Measurements from ENCODE around the gene CPT1B. TPM values are rescaled to one million over a fixed set of nuclear protein-coding genes. Genes with fewer than 3 reads are reported as not detected.

The CPT1B gene
- total and polyA plus RNA-seq, 10 of the 15 experiments (the other 5 are each of a cell fraction or from before 2014, with no cell fraction given), result 3.5 to 54.0 (median 21.7) TPM

- intact Hi-C loops (cut with micrococcal nuclease; ENCODE audit: unreplicated experiment) (no loop called here), in situ Hi-C loops (cut with MboI) (loop anchor here (10.0 kb wide), 1 partner anchor 573 kb away; the partner anchor contains the start of gene PIM3)
- H3K9ac ChIP-seq (ENCODE audit: control insufficient read depth, insufficient read depth, low read length), result peak overlapping the region; percentile 64; the same call in 1 of the 2 replicates
- DNase-seq (ENCODE audit: low read depth, low spot score), result no peak
- peak overlapping the region; percentile 28; the same call in 1 of the 2 replicates for H3K4me3 ChIP-seq
- no peak overlapping the region for H2AFZ ChIP-seq (ENCODE audit: control insufficient read depth, low read depth, low read length)
- peaks cover 12% of the 10 kb centered on the region for H3K79me2 ChIP-seq (ENCODE audit: control insufficient read depth, insufficient read depth, low read length)
- SMC1A ChIA-PET (ENCODE audit: uncharacterized antibody, unreplicated experiment), result interaction anchor here (2.1 kb wide), 1 partner anchor 26 kb away, joined by 14 read pairs; the partner anchor contains the start of gene SYCE3
- no peak for FAIRE-seq
- H3K4me2 ChIP-seq (ENCODE audit: control insufficient read depth, insufficient read depth), result 0 out of 2 replicates have a peak overlapping the region, but pooled peaks have one; percentile 23
- WGBS (ENCODE audit: insufficient coverage, insufficient replicate concordance, low lambda C conversion rate, missing lambda C conversion rate), result 95% methylated on average over 13 of the region's 13 CpGs
- H3K4me1 ChIP-seq (ENCODE audit: control insufficient read depth, insufficient read depth, low read length), result peaks cover 68% of the 10 kb centered on the region
- no peaks in the 10 kb centered on the region for H4K20me1 ChIP-seq (ENCODE audit: control insufficient read depth, insufficient read depth)
- CTCF ChIA-PET, result interaction anchor here (2.0 to 2.5 kb wide), 2 partner anchors 12 to 83 kb away, joined by 7 to 12 read pairs; partner anchors contain the start of gene SCO2
- POLR2A ChIA-PET, result interaction anchor here (3.0 to 10.0 kb wide), 2 partner anchors 10 to 11 kb away, joined by 15 to 232 read pairs; partner anchors contain the start of genes SCO2 and TYMP
- no peaks in the 10 kb centered on the region for H3K36me3 ChIP-seq (ENCODE audit: control insufficient read depth in 2 of 2, insufficient read depth in 2 of 2, low read length in 1 of 2)
- RAD21 ChIA-PET (ENCODE audit: unreplicated experiment), result interaction anchor here (2.3 to 6.1 kb wide), 2 partner anchors 11 to 84 kb away, joined by 5 to 106 read pairs; partner anchors contain the start of genes SCO2 and TYMP
- BruUV-seq (replicated peaks), result no TSS peak
- H3K27ac ChIP-seq (ENCODE audit: control insufficient read depth, insufficient read depth), result peak overlapping the region; percentile 100
- no peaks in the 10 kb centered on the region for H3K9me3 ChIP-seq (replicated peaks; ENCODE audit: control insufficient read depth, insufficient read depth, low read length)
- ATAC-seq, result no peak
- no peaks in the 10 kb centered on the region for H3K27me3 ChIP-seq (replicated peaks in 1 of 2; ENCODE audit: control insufficient read depth in 2 of 2, insufficient read depth in 2 of 2, low read length in 1 of 2)
- TF ChIP-seq, protein P1, sequence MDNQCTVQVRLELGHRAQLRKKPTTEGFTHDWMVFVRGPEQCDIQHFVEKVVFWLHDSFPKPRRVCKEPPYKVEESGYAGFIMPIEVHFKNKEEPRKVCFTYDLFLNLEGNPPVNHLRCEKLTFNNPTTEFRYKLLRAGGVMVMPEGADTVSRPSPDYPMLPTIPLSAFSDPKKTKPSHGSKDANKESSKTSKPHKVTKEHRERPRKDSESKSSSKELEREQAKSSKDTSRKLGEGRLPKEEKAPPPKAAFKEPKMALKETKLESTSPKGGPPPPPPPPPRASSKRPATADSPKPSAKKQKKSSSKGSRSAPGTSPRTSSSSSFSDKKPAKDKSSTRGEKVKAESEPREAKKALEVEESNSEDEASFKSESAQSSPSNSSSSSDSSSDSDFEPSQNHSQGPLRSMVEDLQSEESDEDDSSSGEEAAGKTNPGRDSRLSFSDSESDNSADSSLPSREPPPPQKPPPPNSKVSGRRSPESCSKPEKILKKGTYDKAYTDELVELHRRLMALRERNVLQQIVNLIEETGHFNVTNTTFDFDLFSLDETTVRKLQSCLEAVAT (IDR thresholded peaks at IDR 0.05), result peak; percentile 95
- TF ChIP-seq RCOR1 (conservative IDR thresholded peaks at IDR 0.05; ENCODE audit: low read depth, low read length) (no peak), FOXK2 (IDR thresholded peaks at IDR 0.05) (no peak), IKZF2 (IDR thresholded peaks at IDR 0.05) (peak in 1 of 2 experiments; percentile 12; a peak in 1 of 4 replicates), ETV6 (conservative IDR thresholded peaks at IDR 0.05 in 1 of 2, IDR thresholded peaks at IDR 0.05 in 1 of 2; ENCODE audit: borderline replicate concordance in 1 of 2, low read depth in 1 of 2) (no peak), ZBTB40 (IDR thresholded peaks at IDR 0.05; ENCODE audit: borderline replicate concordance) (0 out of 2 replicates have a peak, but pooled peaks have one; percentile 33)
Observed at GRCh38 chr22:50537765-50538164, 40.5 kb downstream of the CPT1B start.
